A549 treated with dexamethasone at 1 μM for 4 hours (cell line): ENCODE data around the gene P2RX7. TPM values are rescaled to one million over a fixed set of nuclear protein-coding genes. Genes with fewer than 3 reads are reported as not detected.

Source experiments
- total RNA-seq: library from RNA; stranded (reverse); fragments of 200-300 nt; extraction: Qiagen RNA extraction; gene quantifications from 5 replicates; pipeline ENCODE4 v1.2.3, GENCODE V29; 2022

P2RX7 gene
- not detected in 5 replicates for total RNA-seq

GRCh38 chr12:121132601-121133481 is at the start of gene P2RX7:
Gene P2RX7, plus strand, starts transcription at chr12:121132876. Its CDS starts 95 bp downstream, at chr12:121132971.

GRCh38 chr12:121209624-121210572 is 77.2 kb downstream of the P2RX7 start, which contains the start of gene P2RX4:
Gene P2RX4, plus strand, starts transcription at chr12:121210129. Its CDS starts 36 bp downstream, at chr12:121210165.

Other genes with a start within 250 kb of the P2RX7 start
- 33.3 to 57.5 TPM (median 52.1 TPM) in 5 replicates for gene SPPL3, start 228.5 kb upstream of the P2RX7 start, total RNA-seq
- 2.8 to 4.9 TPM (median 4.5 TPM) in 5 replicates for gene HNF1A, start 154.3 kb upstream of the P2RX7 start, total RNA-seq
- gene C12orf43, start 116.4 kb upstream of the P2RX7 start, total RNA-seq: 21.1 to 26.0 TPM (median 22.9 TPM) in 5 replicates
- 1.2 to 2.6 TPM (median 2.1 TPM) in 5 replicates for gene OASL, start 93.6 kb upstream of the P2RX7 start, total RNA-seq
- gene P2RX4, start 77.3 kb downstream of the P2RX7 start, total RNA-seq: 14.2 to 19.5 TPM (median 18.4 TPM) in 5 replicates
- gene CAMKK2, start 163.8 kb downstream of the P2RX7 start, total RNA-seq: 21.0 to 28.1 TPM (median 26.0 TPM) in 5 replicates
- 75.1 to 86.5 TPM (median 85.5 TPM) in 5 replicates for gene ANAPC5, start 219.5 kb downstream of the P2RX7 start, total RNA-seq